GM23338 (cell line): Measurements from ENCODE around the gene AGPS. TPM values are rescaled to one million over a fixed set of nuclear protein-coding genes. Genes with fewer than 3 reads are reported as not detected.
"Not testable (repeated sequence)": the region's sequence is repeated elsewhere in the genome, so short reads cannot be mapped to it uniquely, and the experiment has no call there.

Experiments
- ATAC-seq: fragments of 200-7000 bp; cut with Tn5 transposase; 3 replicates; pipeline ENCODE4 v1.9.1; 2020
- DNase-seq: peaks from one replicate; pipeline ENCODE4 v3.0.0-alpha.2; 2015; ENCODE audit warnings: low spot score
- H2AFZ ChIP-seq: fragments of 200-600 bp; sonication (generic); 2 replicates; pipeline ENCODE4 v1.8.0; 2016; ENCODE audit warnings: antibody characterized with exemption, mild to moderate bottlenecking, moderate library complexity
- H3F3A ChIP-seq: fragments of 200-600 bp; sonication (generic); replicated peaks from 2 replicates; pipeline ENCODE4 v1.8.0; 2017; ENCODE audit warnings: antibody characterized with exemption, mixed run types, low read depth
- H3K27ac ChIP-seq: fragments of 200-600 bp; sonication (generic); 2 replicates; pipeline ENCODE4 v1.6.1; 2016; ENCODE audit warnings: low read depth
- H3K27me3 ChIP-seq: fragments of 200-600 bp; sonication (generic); 2 replicates; pipeline ENCODE4 v1.8.0; 2016; ENCODE audit warnings: mild to moderate bottlenecking, mixed run types, moderate library complexity; ENCODE audit not compliant: insufficient read depth
- H3K36me3 ChIP-seq: fragments of 200-600 bp; sonication (generic); 2 replicates; pipeline ENCODE4 v1.8.0; 2016; ENCODE audit warnings: mild to moderate bottlenecking; ENCODE audit not compliant: insufficient read depth
- H3K4me1 ChIP-seq: fragments of 200-600 bp; sonication (generic); 2 replicates; pipeline ENCODE4 v1.8.0; 2016; ENCODE audit warnings: mild to moderate bottlenecking, moderate library complexity; ENCODE audit not compliant: insufficient read depth
- H3K4me2 ChIP-seq: fragments of 200-600 bp; sonication (generic); 2 replicates; pipeline ENCODE4 v1.7.1; 2017; ENCODE audit warnings: mixed run types
- H3K4me3 ChIP-seq: fragments of 200-600 bp; sonication (generic); 2 replicates; pipeline ENCODE4 v1.6.1; 2016; ENCODE audit warnings: mixed run types
- H3K79me2 ChIP-seq: fragments of 200-600 bp; sonication (generic); replicated peaks from 2 replicates; pipeline ENCODE4 v1.8.0; 2017; ENCODE audit warnings: mild to moderate bottlenecking; ENCODE audit not compliant: insufficient read depth
- H3K9me2 ChIP-seq: fragments of 200-600 bp; sonication (generic); 2 replicates; pipeline ENCODE4 v1.8.0; 2017; ENCODE audit not compliant: insufficient read depth
- H4K20me1 ChIP-seq: fragments of 200-600 bp; sonication (generic); replicated peaks from 2 replicates; pipeline ENCODE4 v1.8.0; 2017; ENCODE audit warnings: mild to moderate bottlenecking; ENCODE audit not compliant: insufficient read depth
- H3K27ac Mint-ChIP-seq: 2 replicates; pipeline ENCODE4 v1.8.0; 2020; ENCODE audit warnings: inconsistent platforms, mild to moderate bottlenecking, moderate library complexity, mixed read lengths
- H3K27me3 Mint-ChIP-seq: 3 replicates; pipeline ENCODE4 v1.8.0; 2022; ENCODE audit warnings: low read depth, mild to moderate bottlenecking, moderate library complexity, mixed read lengths, inconsistent platforms; ENCODE audit not compliant: insufficient read depth, poor library complexity
- H3K36me3 Mint-ChIP-seq: 3 replicates; pipeline ENCODE4 v1.8.0; 2021; ENCODE audit warnings: low read depth, mild to moderate bottlenecking, inconsistent platforms, moderate library complexity, mixed read lengths
- H3K4me1 Mint-ChIP-seq: 3 replicates; pipeline ENCODE4 v1.8.0; 2020; ENCODE audit warnings: mild to moderate bottlenecking, inconsistent platforms, mixed read lengths
- H3K4me3 Mint-ChIP-seq: 3 replicates; pipeline ENCODE4 v1.8.0; 2021; ENCODE audit warnings: moderate library complexity, mild to moderate bottlenecking, inconsistent platforms, mixed read lengths
- H3K9me3 Mint-ChIP-seq: 3 replicates; pipeline ENCODE4 v1.8.0; 2020; ENCODE audit warnings: moderate library complexity, mild to moderate bottlenecking, inconsistent platforms, mixed read lengths
- CREB1 ChIP-seq: fragments of 250-450 bp; sonication (Bioruptor Pico); IDR thresholded peaks from 2 replicates; pipeline ENCODE4 v1.5.0; 2020; ENCODE audit warnings: low read depth, mild to moderate bottlenecking, moderate library complexity
- polyA plus RNA-seq: library from polyadenylated mRNA; unstranded; fragments of >200 nt; fragmentation: Nextera tagmentation; extraction: Ambion mirVana; gene quantifications from 2 replicates; pipeline ENCODE4 v1.2.1, GENCODE V29; 2016
- total RNA-seq: library from RNA; depleted of rRNA; stranded (reverse); fragments of >200 nt; shearing (Covaris generic); gene quantifications from 2 replicates; pipeline ENCODE4 v1.2.3, GENCODE V29; 2014
- TF ChIP-seq, protein P1 (sequence below): fragments of 250-450 bp; sonication (Bioruptor Pico); IDR thresholded peaks from 2 replicates; pipeline ENCODE4 v1.5.0; 2020; ENCODE audit warnings: mild to moderate bottlenecking, moderate library complexity
- TF ChIP-seq, protein P2 (sequence below), 2 experiments: fragments of 200-600 bp in 1 of 2; sonication (generic) in 1 of 2; conservative IDR thresholded peaks; 2 replicates each; pipeline versions ENCODE4 v1.5.1 to v1.6.1; 2016 to 2017; ENCODE audit warnings: antibody characterized with exemption in 2 of 2, low read depth in 2 of 2, mild to moderate bottlenecking in 2 of 2, moderate library complexity in 1 of 2

AGPS gene
- total and polyA plus RNA-seq, 2 experiments from 2014 or later, result 14.6 to 73.2 TPM

DNA sequence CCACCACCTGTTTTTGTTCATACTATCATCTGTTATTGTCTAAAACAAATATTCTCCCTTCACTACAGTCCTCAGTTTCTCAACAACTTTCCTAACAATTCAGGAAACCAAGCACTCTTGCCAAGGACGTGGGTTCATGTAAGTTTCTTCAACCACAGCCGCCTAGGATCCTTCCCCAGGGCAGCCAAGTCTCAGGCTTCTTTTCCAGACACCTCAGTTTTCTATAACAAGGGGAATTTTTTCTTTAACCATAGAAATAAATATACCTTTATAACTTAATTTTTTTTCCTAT is 39.4 kb upstream of the AGPS start (continued):
- TF ChIP-seq, protein P1, sequence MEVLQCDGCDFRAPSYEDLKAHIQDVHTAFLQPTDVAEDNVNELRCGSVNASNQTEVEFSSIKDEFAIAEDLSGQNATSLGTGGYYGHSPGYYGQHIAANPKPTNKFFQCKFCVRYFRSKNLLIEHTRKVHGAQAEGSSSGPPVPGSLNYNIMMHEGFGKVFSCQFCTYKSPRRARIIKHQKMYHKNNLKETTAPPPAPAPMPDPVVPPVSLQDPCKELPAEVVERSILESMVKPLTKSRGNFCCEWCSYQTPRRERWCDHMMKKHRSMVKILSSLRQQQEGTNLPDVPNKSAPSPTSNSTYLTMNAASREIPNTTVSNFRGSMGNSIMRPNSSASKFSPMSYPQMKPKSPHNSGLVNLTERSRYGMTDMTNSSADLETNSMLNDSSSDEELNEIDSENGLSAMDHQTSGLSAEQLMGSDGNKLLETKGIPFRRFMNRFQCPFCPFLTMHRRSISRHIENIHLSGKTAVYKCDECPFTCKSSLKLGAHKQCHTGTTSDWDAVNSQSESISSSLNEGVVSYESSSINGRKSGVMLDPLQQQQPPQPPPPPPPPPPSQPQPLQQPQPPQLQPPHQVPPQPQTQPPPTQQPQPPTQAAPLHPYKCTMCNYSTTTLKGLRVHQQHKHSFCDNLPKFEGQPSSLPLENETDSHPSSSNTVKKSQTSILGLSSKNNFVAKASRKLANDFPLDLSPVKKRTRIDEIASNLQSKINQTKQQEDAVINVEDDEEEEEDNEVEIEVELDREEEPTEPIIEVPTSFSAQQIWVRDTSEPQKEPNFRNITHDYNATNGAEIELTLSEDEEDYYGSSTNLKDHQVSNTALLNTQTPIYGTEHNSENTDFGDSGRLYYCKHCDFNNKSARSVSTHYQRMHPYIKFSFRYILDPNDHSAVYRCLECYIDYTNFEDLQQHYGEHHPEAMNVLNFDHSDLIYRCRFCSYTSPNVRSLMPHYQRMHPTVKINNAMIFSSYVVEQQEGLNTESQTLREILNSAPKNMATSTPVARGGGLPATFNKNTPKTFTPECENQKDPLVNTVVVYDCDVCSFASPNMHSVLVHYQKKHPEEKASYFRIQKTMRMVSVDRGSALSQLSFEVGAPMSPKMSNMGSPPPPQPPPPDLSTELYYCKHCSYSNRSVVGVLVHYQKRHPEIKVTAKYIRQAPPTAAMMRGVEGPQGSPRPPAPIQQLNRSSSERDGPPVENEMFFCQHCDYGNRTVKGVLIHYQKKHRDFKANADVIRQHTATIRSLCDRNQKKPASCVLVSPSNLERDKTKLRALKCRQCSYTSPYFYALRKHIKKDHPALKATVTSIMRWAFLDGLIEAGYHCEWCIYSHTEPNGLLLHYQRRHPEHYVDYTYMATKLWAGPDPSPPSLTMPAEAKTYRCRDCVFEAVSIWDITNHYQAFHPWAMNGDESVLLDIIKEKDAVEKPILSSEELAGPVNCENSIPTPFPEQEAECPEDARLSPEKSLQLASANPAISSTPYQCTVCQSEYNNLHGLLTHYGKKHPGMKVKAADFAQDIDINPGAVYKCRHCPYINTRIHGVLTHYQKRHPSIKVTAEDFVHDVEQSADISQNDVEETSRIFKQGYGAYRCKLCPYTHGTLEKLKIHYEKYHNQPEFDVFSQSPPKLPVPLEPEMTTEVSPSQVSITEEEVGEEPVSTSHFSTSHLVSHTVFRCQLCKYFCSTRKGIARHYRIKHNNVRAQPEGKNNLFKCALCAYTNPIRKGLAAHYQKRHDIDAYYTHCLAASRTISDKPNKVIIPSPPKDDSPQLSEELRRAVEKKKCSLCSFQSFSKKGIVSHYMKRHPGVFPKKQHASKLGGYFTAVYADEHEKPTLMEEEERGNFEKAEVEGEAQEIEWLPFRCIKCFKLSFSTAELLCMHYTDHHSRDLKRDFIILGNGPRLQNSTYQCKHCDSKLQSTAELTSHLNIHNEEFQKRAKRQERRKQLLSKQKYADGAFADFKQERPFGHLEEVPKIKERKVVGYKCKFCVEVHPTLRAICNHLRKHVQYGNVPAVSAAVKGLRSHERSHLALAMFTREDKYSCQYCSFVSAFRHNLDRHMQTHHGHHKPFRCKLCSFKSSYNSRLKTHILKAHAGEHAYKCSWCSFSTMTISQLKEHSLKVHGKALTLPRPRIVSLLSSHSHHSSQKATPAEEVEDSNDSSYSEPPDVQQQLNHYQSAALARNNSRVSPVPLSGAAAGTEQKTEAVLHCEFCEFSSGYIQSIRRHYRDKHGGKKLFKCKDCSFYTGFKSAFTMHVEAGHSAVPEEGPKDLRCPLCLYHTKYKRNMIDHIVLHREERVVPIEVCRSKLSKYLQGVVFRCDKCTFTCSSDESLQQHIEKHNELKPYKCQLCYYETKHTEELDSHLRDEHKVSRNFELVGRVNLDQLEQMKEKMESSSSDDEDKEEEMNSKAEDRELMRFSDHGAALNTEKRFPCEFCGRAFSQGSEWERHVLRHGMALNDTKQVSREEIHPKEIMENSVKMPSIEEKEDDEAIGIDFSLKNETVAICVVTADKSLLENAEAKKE (CRISPR knock-in tag), result no peak
- TF ChIP-seq, protein P2, sequence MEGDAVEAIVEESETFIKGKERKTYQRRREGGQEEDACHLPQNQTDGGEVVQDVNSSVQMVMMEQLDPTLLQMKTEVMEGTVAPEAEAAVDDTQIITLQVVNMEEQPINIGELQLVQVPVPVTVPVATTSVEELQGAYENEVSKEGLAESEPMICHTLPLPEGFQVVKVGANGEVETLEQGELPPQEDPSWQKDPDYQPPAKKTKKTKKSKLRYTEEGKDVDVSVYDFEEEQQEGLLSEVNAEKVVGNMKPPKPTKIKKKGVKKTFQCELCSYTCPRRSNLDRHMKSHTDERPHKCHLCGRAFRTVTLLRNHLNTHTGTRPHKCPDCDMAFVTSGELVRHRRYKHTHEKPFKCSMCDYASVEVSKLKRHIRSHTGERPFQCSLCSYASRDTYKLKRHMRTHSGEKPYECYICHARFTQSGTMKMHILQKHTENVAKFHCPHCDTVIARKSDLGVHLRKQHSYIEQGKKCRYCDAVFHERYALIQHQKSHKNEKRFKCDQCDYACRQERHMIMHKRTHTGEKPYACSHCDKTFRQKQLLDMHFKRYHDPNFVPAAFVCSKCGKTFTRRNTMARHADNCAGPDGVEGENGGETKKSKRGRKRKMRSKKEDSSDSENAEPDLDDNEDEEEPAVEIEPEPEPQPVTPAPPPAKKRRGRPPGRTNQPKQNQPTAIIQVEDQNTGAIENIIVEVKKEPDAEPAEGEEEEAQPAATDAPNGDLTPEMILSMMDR (conservative IDR thresholded peaks at IDR 0.05; ENCODE audit: low read depth in 2 of 2), result no peak
- no peak for TF ChIP-seq CREB1 (CRISPR knock-in tag)

DNA sequence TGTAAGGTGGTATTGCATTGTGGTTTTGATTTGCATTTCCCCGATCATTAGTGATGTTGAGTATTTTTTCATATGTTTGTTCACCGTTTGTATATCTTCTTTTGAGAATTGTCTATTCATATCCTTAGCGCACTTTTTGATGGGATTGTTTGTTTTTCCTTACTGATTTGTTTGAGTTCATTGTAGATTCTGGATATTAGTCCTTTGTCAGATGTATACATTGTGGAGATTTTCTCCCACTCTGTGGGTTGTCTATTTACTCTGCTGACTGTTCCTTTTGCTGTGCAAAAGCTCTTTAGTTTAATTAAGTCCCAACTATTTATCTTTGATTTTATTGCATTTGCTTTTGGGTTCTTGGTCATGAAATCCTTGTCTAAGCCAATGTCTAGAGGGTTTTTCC is 38.0 kb upstream of the AGPS start:
- not testable (repeated sequence) for H3F3A ChIP-seq, H3K27ac Mint-ChIP-seq, H3K4me3 ChIP-seq, H3K4me1 Mint-ChIP-seq, H3K36me3 ChIP-seq, H3K4me3 Mint-ChIP-seq, H3K27me3 Mint-ChIP-seq, H3K27me3 ChIP-seq, H3K4me1 ChIP-seq, H3K9me3 Mint-ChIP-seq, H3K9me2 ChIP-seq, H3K79me2 ChIP-seq, H4K20me1 ChIP-seq, ATAC-seq, H2AFZ ChIP-seq, DNase-seq, H3K36me3 Mint-ChIP-seq, H3K4me2 ChIP-seq, H3K27ac ChIP-seq
